A549 (cell line): ENCODE data around the gene GRIK2. TPM values are rescaled to one million over a fixed set of nuclear protein-coding genes. Genes with fewer than 3 reads are reported as not detected.
"Not testable (repeated sequence)": the region's sequence is repeated elsewhere in the genome, so short reads cannot be mapped to it uniquely, and the experiment has no call there.

ENCODE experiments used
- ATAC-seq, 2 experiments: fragments of 200-7000 bp in 1 of 2; fragments of >200 bp in 1 of 2; cut with Nextera tagmentation in 1 of 2; cut with Tn5 transposase in 1 of 2; 3 replicates each; pipeline versions ENCODE4 v1.8.0 to v1.9.1; 2018 to 2020; ENCODE audit warnings: mild to moderate bottlenecking in 1 of 2, moderate library complexity in 1 of 2
- CTCF ChIA-PET: fragments of 300-600 bp; sonication (Branson Sonifier 250); formaldehyde crosslinking; extraction: SDS; loops from one replicate; lab custom pipeline; 2021; ENCODE audit warnings: antibody characterized with exemption, inconsistent platforms; lab: Yijun Ruan, JAX
- POLR2A ChIA-PET: fragments of 350-600 bp; formaldehyde crosslinking; extraction: SDS; loops from one replicate; lab custom pipeline; 2021; ENCODE audit warnings: antibody characterized with exemption, inconsistent platforms; lab: Yijun Ruan, JAX
- DNase-seq, 2 experiments: peaks; one replicate each; pipeline versions ENCODE4 v3.0.0 to v3.0.0-alpha.2; 2011 to 2016; ENCODE audit warnings: low read depth in 1 of 2, low spot score in 1 of 2
- FAIRE-seq: peaks from 2 replicates; lab custom pipeline; 2011; peaks lifted over from hg19 to GRCh38; lab: Jason Lieb, UNC
- H3K27ac ChIP-seq, 2 experiments: fragments of >200 bp; sonication (Bioruptor Twin); formaldehyde crosslinking; 3 replicates each; pipeline ENCODE4 v1.5.1; 2016 to 2017
- H3K4me1 ChIP-seq: fragments of >200 bp; sonication (Bioruptor Twin); formaldehyde crosslinking; 3 replicates; pipeline ENCODE4 v1.6.1; 2016
- H3K4me2 ChIP-seq: fragments of >200 bp; sonication (Bioruptor Twin); formaldehyde crosslinking; 3 replicates; pipeline ENCODE4 v1.6.1; 2016
- H3K4me3 ChIP-seq: fragments of >200 bp; sonication (Bioruptor Twin); formaldehyde crosslinking; 3 replicates; pipeline ENCODE4 v1.5.1; 2016
- H3K9me3 ChIP-seq: fragments of >200 bp; sonication (Bioruptor Twin); formaldehyde crosslinking; 3 replicates; pipeline ENCODE4 v1.6.1; 2016
- HES2 ChIP-seq: fragments of >200 bp; sonication (Bioruptor Twin); formaldehyde crosslinking; IDR thresholded peaks from 2 replicates; pipeline ENCODE4 v1.6.1; 2016
- HEYL ChIP-seq: fragments of 250-450 bp; sonication (Bioruptor Pico); IDR thresholded peaks from 2 replicates; pipeline ENCODE4 v1.8.0; 2021; ENCODE audit warnings: mild to moderate bottlenecking, moderate library complexity
- MAFK ChIP-seq: fragments of 450-650 bp; IDR thresholded peaks from 2 replicates; pipeline ENCODE4 v1.6.1; 2014; ENCODE audit not compliant: partially characterized antibody
- RARB ChIP-seq: fragments of 250-450 bp; sonication (Bioruptor Pico); IDR thresholded peaks from 2 replicates; pipeline ENCODE4 v1.8.0; 2021; ENCODE audit warnings: mild to moderate bottlenecking, moderate library complexity
- RCOR1 ChIP-seq: fragments of 150-350 bp; IDR thresholded peaks from 2 replicates; pipeline ENCODE4 v1.6.1; 2014; ENCODE audit warnings: antibody characterized with exemption, low read length, low read depth
- SREBF2 ChIP-seq: fragments of 450-650 bp; IDR thresholded peaks from 2 replicates; pipeline ENCODE4 v1.6.1; 2014; ENCODE audit warnings: mild to moderate bottlenecking, moderate library complexity
- ZFP36 ChIP-seq: fragments of 450-650 bp; IDR thresholded peaks from 2 replicates; pipeline ENCODE4 v1.6.1; 2014; ENCODE audit warnings: borderline replicate concordance; ENCODE audit not compliant: partially characterized antibody
- WGBS: methylation state at CpG from one replicate; pipeline ENCODE4 v1.1.6; 2017; ENCODE audit errors: missing lambda C conversion rate; 5-methylcytosine and 5-hydroxymethylcytosine counted together
- polyA plus RNA-seq, 4 experiments: library from polyadenylated mRNA; depleted of rRNA in 3 of 4; stranded (reverse); fragments of >200 nt; fragmentation: RNase III in 1 of 4; extraction: RNeasy Plus Mini Kit Qiagen cat#74134 plus additional on column Dnase treatment in 1 of 4; gene quantifications; 2 replicates in 3 of 4; 3 replicates in 1 of 4; pipeline ENCODE4 v1.2.3, GENCODE V29; 2011 to 2017
- TF ChIP-seq, protein P1 (sequence below): fragments of 200-600 bp; sonication (generic); IDR thresholded peaks from 2 replicates; pipeline ENCODE4 v1.6.1; 2016; ENCODE audit warnings: antibody characterized with exemption, mild to moderate bottlenecking, moderate library complexity
- TF ChIP-seq, protein P2 (sequence below): fragments of 150-350 bp; IDR thresholded peaks from 2 replicates; pipeline ENCODE4 v1.6.1; 2014; ENCODE audit warnings: low read depth, mild to moderate bottlenecking, low read length
- TF ChIP-seq, protein P3 (sequence below): fragments of 450-650 bp; IDR thresholded peaks from 2 replicates; pipeline ENCODE4 v1.6.1; 2014; ENCODE audit warnings: antibody characterized with exemption

Gene GRIK2
- polyA plus RNA-seq, 2 of the 4 experiments (the other 2 are of a cell fraction) = 0.56 to 0.65 TPM

- H3K4me3 ChIP-seq = no peak overlapping the region
- DNase-seq (no peak), FAIRE-seq (no peak), ATAC-seq (no peak)
- WGBS = 0% methylated on average over 2 of the region's 2 CpGs
- no peak for TF ChIP-seq MAFK
- TF ChIP-seq HES2 = no peak
- no peak for TF ChIP-seq SREBF2
- TF ChIP-seq ZFP36 = no peak
- TF ChIP-seq, protein P1, sequence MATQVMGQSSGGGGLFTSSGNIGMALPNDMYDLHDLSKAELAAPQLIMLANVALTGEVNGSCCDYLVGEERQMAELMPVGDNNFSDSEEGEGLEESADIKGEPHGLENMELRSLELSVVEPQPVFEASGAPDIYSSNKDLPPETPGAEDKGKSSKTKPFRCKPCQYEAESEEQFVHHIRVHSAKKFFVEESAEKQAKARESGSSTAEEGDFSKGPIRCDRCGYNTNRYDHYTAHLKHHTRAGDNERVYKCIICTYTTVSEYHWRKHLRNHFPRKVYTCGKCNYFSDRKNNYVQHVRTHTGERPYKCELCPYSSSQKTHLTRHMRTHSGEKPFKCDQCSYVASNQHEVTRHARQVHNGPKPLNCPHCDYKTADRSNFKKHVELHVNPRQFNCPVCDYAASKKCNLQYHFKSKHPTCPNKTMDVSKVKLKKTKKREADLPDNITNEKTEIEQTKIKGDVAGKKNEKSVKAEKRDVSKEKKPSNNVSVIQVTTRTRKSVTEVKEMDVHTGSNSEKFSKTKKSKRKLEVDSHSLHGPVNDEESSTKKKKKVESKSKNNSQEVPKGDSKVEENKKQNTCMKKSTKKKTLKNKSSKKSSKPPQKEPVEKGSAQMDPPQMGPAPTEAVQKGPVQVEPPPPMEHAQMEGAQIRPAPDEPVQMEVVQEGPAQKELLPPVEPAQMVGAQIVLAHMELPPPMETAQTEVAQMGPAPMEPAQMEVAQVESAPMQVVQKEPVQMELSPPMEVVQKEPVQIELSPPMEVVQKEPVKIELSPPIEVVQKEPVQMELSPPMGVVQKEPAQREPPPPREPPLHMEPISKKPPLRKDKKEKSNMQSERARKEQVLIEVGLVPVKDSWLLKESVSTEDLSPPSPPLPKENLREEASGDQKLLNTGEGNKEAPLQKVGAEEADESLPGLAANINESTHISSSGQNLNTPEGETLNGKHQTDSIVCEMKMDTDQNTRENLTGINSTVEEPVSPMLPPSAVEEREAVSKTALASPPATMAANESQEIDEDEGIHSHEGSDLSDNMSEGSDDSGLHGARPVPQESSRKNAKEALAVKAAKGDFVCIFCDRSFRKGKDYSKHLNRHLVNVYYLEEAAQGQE = no peak
- TF ChIP-seq, protein P2, sequence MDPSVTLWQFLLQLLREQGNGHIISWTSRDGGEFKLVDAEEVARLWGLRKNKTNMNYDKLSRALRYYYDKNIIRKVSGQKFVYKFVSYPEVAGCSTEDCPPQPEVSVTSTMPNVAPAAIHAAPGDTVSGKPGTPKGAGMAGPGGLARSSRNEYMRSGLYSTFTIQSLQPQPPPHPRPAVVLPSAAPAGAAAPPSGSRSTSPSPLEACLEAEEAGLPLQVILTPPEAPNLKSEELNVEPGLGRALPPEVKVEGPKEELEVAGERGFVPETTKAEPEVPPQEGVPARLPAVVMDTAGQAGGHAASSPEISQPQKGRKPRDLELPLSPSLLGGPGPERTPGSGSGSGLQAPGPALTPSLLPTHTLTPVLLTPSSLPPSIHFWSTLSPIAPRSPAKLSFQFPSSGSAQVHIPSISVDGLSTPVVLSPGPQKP = no peak
- TF ChIP-seq RCOR1 = no peak
- no peak overlapping the region for H3K4me2 ChIP-seq
- no peaks in the 10 kb centered on the region for H3K4me1 ChIP-seq
- no peaks in the 10 kb centered on the region for H3K9me3 ChIP-seq
- ChIA-PET CTCF (no interaction called here), POLR2A (no interaction called here)
- H3K27ac ChIP-seq = no peak overlapping the region
These were observed 12.4 kb upstream of the GRIK2 start for GRCh38 chr6:101380897-101381630.

DNA sequence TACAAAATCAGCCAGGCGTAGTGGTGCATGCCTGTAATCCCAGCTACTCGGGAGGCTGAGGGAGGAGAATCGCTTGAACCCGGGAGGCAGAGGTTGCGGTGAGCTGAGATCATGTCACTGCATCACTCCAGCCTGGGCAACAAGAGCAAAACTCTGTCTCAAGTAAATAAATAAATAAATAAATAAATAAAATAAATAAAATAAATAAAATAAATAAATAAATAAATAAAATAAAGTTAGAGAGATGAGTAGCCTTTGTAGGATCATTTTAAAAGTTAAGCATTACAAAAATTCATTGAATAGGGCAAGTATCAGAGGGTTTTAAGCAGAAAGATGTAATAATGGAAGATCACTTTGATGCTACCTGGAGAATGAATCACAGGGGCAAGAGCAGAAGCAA, 9.8 kb upstream of the GRIK2 start:
- H3K9me3 ChIP-seq, H3K4me3 ChIP-seq, ATAC-seq, H3K4me2 ChIP-seq, H3K4me1 ChIP-seq, CTCF ChIA-PET, FAIRE-seq, POLR2A ChIA-PET, DNase-seq, H3K27ac ChIP-seq: not testable (repeated sequence)
- WGBS = 80% methylated on average over 5 of the region's 5 CpGs

DNA sequence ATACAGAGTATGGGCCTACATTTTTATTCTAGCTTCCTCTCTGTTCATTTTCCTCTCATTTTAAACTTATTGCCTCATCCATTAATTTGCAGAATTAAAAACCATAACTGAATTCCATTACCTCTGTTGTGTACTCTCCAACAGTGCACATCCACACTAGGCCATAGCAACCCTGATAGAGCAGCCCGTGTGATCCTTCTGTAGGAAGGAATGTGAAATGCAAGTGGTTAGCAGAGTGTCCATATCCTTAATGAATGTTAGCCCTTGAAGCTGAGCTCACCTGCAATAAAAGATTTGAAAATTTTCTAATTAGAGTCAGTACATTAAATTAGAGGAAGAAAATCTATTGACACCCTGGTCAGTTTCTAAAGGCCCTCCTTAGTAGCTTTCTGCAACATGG, 6.5 kb upstream of the GRIK2 start:
- WGBS = 14% methylated on average over 1 of the region's 1 CpG
- TF ChIP-seq RARB (CRISPR knock-in tag) (no peak), HEYL (no peak)
- TF ChIP-seq, protein P3, sequence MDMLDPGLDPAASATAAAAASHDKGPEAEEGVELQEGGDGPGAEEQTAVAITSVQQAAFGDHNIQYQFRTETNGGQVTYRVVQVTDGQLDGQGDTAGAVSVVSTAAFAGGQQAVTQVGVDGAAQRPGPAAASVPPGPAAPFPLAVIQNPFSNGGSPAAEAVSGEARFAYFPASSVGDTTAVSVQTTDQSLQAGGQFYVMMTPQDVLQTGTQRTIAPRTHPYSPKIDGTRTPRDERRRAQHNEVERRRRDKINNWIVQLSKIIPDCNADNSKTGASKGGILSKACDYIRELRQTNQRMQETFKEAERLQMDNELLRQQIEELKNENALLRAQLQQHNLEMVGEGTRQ = no peak
- FAIRE-seq (no peak), ATAC-seq (peak; percentile 64 to 65; a peak in 3 of 6 replicates), DNase-seq (no peak)
- ChIA-PET CTCF (no interaction called here), POLR2A (no interaction called here)
- H3K4me3 ChIP-seq = no peak overlapping the region
- no peaks in the 10 kb centered on the region for H3K4me1 ChIP-seq
- H3K4me2 ChIP-seq = no peak overlapping the region
- no peaks in the 10 kb centered on the region for H3K9me3 ChIP-seq
- no peak overlapping the region for H3K27ac ChIP-seq
